Right lung (tissue), 5 donors: ENCODE measurements around the gene SLC7A11. TPM values are rescaled to one million over a fixed set of nuclear protein-coding genes. Genes with fewer than 3 reads are reported as not detected.
A peak's percentile ranks its signal among the peaks of the same experiment; 100 is the strongest.
"Not testable (repeated sequence)": the region's sequence is repeated elsewhere in the genome, so short reads cannot be mapped to it uniquely, and the experiment has no call there.

ENCODE experiments used
- DNase-seq, 2 donors: peaks; one replicate each; pipeline ENCODE4 v3.0.0-alpha.2; 2013
- polyA plus RNA-seq, 5 donors: library from polyadenylated mRNA; unstranded; fragments of 120-200 nt; gene quantifications; one replicate each; pipeline versions ENCODE4 v1.2.1 to v1.2.3, GENCODE V29; 2013; ENCODE audit warnings: inconsistent platforms in 1 of 5, low replicate concordance in 1 of 5; ENCODE audit not compliant: insufficient read length in 5 of 5, insufficient read depth in 1 of 5

The SLC7A11 gene
- polyA plus RNA-seq, 5 donors: 0.49 to 2.2 (median 0.78) TPM

DNA sequence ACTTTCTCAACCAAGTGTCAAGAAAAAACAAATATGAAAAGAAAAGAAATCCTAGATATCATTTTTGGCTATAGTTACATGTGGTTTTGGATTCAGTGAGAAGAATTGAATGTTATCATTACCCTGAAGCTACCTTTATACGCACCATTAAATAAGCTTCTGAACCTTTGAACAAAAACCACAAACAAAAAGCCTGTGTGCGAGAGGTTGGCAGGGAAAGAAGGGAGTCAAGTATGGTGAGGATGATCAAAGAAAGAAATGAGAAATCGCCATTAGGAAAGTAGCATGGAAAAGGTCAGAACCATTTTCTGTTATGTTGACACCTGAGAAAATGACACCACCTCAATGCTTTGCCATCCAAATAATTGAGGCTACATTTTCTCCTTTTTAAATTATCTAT lies 1.2 kb upstream of the SLC7A11 start:
- no peak for DNase-seq

DNA sequence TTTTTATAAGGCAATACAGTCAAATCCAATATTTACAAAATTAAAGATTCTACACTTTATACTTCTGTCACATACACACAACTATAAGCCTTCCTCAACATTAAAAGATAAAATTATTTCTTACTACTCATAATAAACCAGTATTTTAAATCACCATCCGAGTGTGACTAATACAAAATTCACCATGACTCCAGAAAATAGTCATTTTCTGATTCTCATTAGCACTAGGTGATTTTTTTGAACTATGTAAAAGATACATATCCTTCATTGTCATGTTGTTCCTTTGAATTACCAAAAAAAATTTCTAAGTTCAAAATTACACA lies 646 bp upstream of the SLC7A11 start:
- DNase-seq: no peak

DNA sequence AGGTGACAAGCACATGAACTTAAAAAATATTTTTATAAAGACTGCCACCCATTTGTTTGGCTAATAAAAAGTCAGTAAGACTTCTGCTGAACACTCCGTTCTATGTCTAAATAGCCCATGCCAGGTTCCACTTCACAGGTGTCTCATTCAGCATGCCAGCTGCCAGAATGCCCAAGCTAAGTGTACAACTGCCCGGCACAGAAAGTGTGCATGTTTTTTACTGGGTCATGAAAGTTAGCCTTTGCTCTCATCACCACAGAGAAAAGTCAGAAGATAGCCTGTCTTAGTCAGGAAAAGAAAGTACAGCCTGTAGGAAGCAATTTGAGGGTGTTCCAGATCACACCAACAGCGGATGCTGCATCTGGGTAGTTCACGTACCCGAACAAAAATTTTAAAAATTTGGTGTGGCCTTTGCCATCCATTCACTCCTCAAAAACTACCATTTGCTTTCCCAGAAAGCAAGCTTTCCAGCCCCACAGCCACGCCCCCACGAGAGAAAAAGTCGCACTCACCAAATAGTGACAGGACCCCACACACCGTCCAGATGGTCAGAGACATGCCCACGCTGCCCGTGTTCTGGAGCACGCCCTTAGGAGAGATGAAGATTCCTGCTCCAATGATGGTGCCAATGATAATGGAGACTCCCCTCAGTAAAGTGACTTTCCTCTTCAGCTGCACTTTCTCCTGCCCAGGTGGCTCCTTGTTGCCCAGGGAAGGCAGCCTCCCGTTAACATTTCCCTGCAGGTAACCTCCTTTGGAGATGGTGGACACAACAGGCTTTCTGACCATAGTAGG lies 671 bp downstream of the SLC7A11 start:
- no peak for DNase-seq

DNA sequence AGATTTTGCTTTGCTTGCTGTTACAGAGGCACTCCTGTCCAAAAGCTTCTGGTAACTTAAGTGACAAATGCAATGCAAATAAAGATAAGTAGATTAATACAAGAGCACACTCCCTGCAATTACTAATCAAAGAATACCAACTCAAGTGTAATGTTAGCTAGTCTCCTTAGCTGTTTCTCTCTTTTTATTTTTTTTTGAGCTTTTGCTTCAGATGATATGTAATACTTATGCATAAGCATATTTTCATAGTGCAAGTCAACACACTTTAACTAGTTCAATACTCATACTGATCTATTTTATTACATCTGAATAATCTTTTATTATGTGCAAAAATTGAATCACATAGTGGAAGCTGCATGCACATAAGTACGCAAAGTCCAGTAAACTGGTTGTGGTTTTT lies 2.7 kb downstream of the SLC7A11 start:
- no peak for DNase-seq

DNA sequence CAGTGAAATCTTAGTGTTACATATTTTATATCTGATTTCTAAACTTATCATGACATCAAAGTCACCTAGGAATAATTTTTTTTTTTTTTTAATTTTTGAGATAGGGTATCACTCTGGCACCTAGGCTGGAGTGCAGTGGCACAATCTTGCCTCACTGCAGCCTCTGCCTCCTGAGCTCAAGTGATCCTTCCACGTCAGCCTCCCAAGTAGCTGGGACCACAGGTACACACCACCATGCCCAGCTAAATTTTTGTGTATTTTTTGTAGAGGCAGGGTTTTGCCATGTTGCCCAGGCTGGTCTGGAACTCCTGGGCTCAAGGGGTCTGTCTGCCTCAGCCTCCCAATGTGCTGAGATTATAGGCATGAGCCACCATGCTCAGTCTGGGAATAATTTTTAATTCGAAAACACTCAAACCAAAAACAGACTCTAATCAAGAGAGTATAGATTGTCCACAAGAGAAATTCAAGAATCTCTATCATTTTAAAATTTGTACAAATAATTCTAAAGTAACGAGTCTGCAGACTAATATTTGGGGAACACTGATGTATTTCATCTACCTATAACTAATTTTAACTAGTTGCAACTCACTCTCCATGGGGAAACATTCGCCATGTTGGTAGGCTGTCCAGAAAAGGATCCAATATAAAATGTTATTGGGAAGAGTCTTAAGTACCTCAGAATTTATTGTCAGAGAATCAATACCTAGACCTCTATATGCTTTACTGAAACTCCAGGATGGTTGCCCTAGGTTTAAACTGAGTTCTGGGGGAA lies 3.4 kb downstream of the SLC7A11 start:
- DNase-seq: no peak

DNA sequence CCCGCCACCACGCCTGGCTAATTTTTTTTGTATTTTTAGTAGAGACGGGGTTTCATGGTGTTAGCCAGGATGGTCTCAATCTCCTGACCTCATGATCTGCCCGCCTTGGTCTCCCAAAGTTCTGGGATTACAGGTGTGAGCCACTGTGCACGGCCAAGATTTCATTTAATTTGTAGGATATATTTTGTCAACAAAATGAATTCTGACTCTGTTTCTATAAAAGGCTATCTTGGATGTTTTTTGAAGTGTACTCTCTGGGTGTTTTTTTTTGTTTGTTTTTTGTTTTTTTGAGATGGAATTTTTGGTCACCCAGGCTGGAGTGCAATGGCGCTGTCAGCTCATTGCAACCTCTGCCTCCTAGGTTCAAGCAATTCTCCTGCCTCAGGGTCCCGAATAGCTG lies 5.0 kb downstream of the SLC7A11 start:
- not testable (repeated sequence) for DNase-seq

DNA sequence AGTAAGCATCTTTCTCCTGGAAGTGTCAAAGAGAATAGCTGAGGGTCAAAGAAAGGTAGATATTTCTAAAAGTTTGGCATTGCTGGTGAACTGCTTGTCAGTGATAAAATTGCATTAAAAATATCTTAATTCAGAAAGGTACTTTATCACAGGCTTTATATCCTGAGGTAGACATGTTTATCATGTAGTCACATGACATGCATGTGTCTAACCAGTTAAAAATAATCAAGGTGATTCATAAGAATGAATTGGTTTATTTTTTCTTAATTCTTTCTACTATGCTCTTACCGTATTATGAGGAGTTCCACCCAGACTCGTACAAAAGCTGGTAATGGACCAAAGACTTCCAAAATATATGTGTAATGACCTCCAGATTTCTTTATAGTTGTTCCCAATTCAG lies 6.1 kb downstream of the SLC7A11 start:
- no peak for DNase-seq

DNA sequence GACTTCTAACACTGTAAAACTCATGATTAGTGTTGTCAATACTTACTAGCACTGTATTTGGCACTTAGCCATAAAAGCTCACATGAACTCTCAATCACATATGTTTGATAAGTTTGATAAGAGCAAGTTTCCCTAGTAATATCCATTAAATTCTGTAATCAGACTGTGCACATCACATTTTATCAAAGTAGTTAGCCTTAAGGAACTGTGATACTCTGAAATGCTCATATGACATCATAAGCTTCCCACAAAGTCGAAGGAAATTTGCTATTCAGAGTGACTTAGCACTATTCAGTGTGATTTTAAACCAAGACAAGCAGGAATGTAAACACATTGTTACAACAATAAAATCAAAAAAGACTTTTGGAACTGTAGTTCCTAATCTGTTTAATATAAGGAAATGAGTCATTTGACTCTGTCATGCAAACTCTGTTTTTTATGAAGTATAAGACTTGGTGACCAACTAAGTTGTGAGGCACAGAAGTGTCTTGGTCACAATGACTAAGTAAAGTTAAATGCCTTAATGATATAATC lies 6.7 kb downstream of the SLC7A11 start:
- DNase-seq: no peak

DNA sequence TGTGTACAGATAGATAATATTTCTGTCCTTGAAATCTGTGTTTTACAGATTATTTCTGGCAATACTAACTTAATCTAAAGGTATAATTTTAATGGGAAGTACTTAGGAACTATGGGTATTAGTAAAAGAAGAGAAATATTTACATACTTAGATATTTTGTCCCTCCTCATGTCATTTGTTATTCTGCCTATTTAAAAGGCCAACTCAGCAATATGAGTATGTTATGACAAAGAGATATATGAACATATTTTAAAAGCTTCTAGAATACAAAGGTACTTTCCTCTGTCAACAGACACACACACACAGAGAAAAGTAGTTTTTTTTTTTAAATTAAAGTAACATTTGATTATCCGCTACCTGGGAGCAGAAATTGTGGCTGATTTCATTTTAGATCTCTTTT lies 7.9 kb downstream of the SLC7A11 start:
- no peak for DNase-seq

DNA sequence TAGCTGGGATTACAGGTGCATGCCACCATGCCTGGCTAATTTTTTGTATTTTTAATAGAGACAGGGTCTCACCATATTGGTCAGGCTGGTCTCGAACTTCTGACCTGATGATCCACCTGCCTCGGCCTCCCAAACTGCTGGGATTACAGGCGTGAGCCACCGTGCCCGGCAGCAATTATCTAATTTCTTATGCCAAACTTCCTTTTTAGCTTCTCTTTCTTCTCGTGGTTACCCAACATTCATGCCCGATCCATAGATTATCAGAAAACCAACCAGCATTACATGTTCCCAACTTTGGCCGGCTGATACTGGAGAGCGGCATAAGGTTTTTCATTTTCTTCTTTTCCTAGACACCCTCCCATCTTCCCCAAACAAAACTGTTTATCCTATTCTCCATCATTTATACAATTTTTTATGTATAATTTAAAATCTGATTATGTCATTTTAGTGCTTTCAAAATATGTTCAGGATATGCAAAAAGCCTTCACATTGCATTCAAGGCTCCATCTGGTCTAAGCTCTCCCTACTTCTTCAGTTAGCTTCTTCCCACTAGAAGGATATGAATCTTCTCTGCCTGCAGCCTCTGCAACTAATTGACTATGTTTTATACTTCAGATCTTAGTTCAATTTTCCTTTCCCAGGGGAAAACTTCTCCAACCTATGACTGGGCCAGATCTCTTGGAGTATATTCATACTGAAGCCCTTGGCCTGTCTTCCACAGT lies 8.7 kb downstream of the SLC7A11 start:
- DNase-seq: no peak

DNA sequence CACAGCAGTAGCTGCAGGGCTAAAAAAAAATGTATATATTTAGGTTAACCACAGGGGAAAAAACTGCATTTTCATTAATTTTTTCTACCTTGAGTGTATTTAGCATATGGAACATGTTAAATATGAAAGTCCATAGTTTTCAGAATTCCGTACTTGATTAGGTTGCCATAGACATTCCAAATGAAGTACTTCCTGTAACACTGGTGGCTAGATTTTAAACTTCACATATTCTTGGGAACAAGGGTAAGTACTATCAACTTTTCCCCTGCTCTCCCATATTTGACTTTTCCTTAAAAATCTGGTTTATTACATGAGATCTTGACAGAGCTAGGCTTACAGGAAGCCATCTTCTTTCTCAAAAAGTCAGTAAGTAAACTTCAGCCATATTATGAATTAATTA lies 9.8 kb downstream of the SLC7A11 start:
- DNase-seq: no peak

DNA sequence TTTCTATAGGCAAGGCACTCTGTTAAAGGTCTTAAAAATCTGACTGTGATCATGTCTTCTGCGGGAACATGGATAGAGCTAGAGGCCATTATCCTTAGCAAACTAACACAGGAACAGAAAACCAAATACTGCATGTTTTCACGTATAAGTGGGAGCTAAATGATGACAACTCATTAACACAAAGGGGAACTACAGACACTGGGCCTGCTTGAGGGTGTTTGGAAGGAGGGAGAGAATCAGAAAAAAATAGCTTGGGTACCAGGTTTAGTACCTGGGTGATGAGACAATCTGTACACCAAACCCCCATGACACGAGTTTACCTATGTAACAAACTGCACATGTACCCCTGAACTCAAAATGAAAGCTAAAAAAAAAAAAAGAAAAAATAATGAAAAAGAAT lies 12.1 kb downstream of the SLC7A11 start:
- no peak for DNase-seq

DNA sequence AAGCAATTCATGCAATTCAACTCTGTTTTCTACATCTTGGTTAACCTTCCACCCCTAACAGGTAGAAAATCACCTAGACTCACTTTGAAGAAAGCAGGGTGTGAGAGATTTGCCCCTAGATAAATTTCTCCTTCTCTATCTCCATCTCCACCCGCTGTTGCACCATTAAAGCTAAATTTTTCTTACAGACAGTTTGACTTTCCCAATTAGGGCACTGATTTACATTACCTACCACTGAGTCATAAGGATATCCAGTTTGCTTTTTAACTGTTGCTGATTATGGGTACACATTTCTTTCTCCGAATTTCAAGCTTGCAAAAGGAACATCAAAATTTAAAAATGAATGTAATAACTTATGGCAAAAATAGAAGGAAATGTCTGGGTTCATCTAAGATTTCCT lies 13.0 kb downstream of the SLC7A11 start:
- DNase-seq: no peak

DNA sequence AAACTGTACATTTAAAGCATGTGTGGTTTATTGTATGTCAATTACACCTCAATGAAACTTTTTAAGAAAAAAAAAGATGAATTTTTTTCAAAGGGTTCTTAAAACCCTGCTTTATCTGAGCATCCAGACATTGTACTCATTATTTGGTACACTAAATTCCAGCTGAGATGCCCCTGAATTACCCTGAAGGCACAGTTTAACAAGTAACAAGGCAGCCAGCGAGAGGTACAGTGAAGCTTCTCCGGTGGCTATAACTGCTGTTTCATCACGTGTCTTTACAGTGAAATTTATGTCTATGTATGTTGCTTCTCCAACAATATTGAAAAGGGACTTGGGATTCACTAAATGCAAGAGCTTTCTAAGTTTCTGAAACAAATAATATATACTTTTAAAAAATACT lies 15.8 kb downstream of the SLC7A11 start:
- no peak for DNase-seq

DNA sequence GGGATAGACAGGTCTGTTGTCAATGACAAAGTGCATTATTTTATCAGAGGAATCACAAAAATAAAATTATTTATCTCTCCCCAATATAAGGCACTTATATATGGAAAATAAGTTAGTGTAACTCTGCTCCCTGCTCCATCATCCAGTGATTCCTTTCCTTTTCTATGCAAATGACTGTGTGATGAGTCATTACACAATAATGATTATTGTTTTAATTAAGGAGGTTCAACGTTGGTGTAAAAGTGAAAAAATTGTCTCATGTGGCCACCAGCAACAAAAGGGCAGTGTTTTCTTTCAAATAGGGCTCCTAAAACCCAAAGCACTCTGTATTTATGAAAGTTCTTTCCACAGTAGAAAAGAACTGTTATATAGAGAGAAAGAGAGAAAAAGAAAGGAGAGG lies 16.7 kb downstream of the SLC7A11 start:
- no peak for DNase-seq

DNA sequence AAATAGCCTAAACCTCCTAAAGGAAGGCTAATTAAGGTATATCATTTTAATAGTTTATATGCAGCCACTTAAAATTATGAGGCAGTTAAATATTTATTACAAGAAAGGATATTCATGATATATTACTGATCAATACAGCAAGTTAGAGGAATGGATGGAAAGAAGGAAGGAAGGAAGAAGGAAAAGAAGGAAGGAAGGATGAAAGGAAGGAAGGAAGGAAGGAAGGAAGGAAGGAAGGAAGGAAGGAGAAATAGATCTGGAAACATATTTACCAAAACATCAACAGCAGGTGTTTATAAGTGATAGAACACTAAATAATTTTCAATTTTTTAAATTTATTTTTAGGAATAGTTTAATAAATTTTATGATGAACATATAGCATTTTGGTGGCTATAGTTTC lies 17.5 kb downstream of the SLC7A11 start:
- no peak for DNase-seq

DNA sequence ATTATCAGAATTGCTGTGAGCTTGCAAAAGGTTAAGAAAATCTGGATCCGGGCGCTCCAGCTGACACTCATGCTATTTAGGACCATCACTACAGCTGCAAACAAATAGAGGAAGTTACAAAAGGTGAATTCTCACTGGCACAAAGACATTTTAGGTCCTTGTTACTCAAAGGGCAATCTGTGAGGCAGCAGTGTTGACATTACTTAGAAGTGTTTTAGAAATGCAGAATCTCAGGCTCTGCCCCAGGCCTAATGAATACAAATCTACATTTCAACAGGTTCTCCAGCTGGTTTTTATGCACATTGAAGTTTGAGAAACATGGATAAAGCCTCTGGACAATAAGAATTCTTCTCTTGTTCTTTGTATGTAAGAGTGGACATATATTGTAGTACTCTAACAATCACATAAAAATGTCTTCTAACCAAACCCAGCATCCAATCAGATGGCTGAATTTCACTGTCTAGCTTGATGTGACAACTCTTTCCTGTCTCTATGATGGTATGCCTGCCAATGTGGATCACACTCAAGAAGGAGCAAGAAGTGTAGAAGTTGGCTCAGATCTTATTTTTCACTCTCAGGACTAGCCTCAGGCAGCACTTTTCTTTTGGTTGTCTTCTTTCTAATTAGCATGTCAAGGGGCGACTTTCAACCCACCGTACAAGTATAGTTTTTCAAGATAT lies 18.8 kb downstream of the SLC7A11 start:
- DNase-seq: no peak

DNA sequence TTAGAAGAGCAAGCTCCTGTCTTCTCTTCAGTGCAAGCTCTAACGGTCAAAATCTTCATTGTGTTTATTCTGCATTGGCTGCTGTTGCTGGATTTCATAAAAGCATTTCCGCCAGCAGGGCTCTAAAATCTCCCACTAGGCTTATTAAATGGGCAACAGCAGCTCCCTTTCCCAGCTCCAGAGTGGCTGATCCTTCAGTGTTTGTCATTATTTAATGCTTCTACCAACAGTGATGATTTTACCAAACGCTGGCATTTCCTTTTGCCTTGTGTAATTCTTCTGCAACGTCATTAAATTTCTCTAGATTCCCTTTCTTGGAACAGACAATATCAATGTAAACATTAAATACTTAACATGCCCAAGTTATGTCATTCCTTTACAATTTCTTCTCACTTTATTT lies 20.1 kb downstream of the SLC7A11 start:
- peak; percentile 26 to 27 for DNase-seq

DNA sequence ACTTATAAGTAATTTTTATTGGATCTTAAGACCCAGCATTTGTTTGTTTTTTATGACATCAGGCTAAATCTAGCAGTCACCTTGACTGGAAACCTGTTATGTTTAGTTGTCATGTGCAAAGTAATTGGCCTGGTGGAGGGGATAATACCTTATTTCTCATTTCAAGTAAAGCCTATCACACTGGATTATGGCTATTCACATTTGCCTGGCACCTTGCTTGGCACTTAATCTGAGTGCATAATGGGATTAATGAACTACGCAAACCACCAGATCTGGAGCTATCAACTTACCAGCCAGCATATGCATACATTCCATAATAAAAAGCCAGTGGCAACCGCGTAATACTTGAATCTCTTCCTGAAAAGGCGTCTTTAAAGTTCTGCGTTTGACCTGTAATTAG lies 23.2 kb downstream of the SLC7A11 start:
- DNase-seq: no peak

DNA sequence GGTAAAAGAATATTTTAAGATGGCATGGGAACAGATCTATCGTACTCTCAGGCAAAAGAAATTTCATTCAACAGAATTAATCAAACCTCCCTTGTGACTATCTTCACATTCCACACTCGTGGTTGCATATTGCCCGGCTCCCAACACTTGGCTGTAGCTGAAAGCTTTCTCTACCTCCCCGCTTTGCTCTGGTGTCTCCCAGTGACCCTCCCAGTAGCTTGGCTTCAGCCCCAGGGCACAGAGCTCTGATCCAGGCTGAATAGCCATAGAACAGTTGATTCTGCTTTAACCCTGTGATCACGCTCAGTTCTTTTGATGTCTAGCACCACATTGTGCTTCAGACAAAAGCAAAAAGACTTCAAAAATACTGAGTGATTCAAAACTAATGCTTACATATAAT lies 24.6 kb downstream of the SLC7A11 start:
- DNase-seq: no peak

DNA sequence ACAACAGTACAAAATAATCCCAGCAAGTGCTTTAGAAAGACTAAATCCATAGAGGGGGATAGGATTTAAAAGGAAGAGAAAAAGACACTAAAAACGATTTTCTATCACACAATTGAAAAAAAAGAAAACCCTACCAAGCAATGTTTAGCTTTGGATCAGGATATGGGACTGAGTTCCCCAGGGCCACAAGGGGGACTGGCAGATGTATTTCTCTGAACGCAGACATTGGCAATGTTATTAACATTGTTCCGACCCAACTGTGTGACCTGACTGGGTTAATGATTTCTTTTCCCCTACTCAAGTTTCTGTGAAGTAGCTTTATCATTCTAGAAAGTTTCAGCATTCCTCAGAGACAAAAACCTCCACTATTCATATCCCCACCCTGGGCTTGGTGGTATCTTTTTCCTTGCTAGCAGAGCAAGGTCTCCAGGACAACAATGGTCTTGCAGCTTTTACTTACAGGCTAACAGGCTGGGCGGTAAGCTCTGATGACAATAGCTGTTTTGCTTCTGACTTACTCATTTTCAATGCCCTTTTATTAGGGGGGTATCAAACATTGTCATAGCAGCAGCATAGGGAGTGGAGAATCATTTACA lies 25.8 kb downstream of the SLC7A11 start:
- DNase-seq: no peak

DNA sequence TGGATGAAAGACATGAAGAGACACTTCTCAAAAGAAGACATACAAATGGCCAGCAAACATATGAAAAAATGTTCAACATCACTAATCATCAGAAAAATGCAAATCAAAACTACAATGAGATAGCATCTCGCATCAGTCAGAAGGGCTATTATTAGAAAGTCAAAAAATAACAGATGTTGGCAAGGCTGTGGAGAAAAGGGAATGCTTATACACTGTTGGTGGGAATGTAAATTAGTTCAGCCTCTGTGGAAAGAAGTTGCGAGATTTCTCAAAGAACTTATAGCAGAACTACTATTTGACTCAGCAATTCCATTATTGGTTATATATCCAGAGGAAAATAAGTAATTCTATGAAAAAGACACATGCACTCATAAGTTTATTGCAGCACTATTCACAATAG lies 31.6 kb downstream of the SLC7A11 start:
- not testable (repeated sequence) for DNase-seq
